Ascending aorta (tissue), 2 donors: ENCODE measurements around the gene ZNF765. TPM values are rescaled to one million over a fixed set of nuclear protein-coding genes. Genes with fewer than 3 reads are reported as not detected.
"Not testable (repeated sequence)": the region's sequence is repeated elsewhere in the genome, so short reads cannot be mapped to it uniquely, and the experiment has no call there.

Experiments
- DNase-seq, 2 donors: peaks; one replicate each; pipeline ENCODE4 v3.0.0-alpha.2; 2019; ENCODE audit warnings: low spot score in 2 of 2
- H3K27ac ChIP-seq, 2 donors: fragments of 200-600 bp; sonication (generic); one replicate each; pipeline ENCODE4 v1.5.1; 2016 to 2017; ENCODE audit warnings: mild to moderate bottlenecking in 1 of 2
- H3K27me3 ChIP-seq: fragments of 200-600 bp; sonication (generic); one replicate; pipeline ENCODE4 v1.5.1; 2017
- H3K36me3 ChIP-seq, 2 donors: fragments of 200-600 bp; sonication (generic); one replicate each; pipeline ENCODE4 v1.5.1; 2016
- H3K4me1 ChIP-seq, 2 donors: fragments of 200-600 bp; sonication (generic); one replicate each; pipeline ENCODE4 v1.5.1; 2016 to 2017; ENCODE audit warnings: mild to moderate bottlenecking in 1 of 2
- H3K4me3 ChIP-seq, 2 donors: fragments of 200-600 bp; sonication (generic); one replicate each; pipeline ENCODE4 v1.5.1; 2016 to 2017; ENCODE audit warnings: mild to moderate bottlenecking in 1 of 2
- H3K9me3 ChIP-seq, 2 donors: fragments of 200-600 bp; sonication (generic); one replicate each; pipeline ENCODE4 v1.5.1; 2016
- CTCF ChIP-seq, 3 experiments: fragments of 200-600 bp in 2 of 3; fragments of 450-650 bp in 1 of 3; sonication (generic) in 2 of 3; IDR thresholded peaks; one replicate each; pipeline ENCODE4 v1.5.1; 2016 to 2019; ENCODE audit warnings: antibody characterized with exemption in 3 of 3, mild to moderate bottlenecking in 1 of 3, moderate library complexity in 1 of 3
- intact Hi-C: fragments of 100-400 bp; cut with DNase I; formaldehyde crosslinking; loops from one replicate; pipeline ENCODE4 v1.15.1; 2023
- total RNA-seq: library from RNA; depleted of rRNA; stranded (reverse); fragments of >200 nt; gene quantifications from one replicate; pipeline ENCODE4 v1.1.0, GENCODE V29; 2016

The ZNF765 gene
- total RNA-seq, 1 donor from 2014 or later = 3.5 TPM

GRCh38 chr19:53461866-53462265 lies 66.9 kb downstream of the ZNF765 start:
- H3K4me3 ChIP-seq = no peak overlapping the region
- no peak overlapping the region for H3K27ac ChIP-seq
- H3K9me3 ChIP-seq = peaks cover 23 to 39% of the 10 kb centered on the region in 2 donors
- DNase-seq = no peak
- no peak for TF ChIP-seq CTCF (IDR thresholded peaks at IDR 0.05)
- H3K4me1 ChIP-seq = no peaks in the 10 kb centered on the region
- intact Hi-C loops = no loop called here
- H3K27me3 ChIP-seq = no peaks in the 10 kb centered on the region
- H3K36me3 ChIP-seq = no peaks in the 10 kb centered on the region

- no peak for TF ChIP-seq CTCF (IDR thresholded peaks at IDR 0.05)
- Histone ChIP-seq H3K27ac (no peak overlapping the region), H3K27me3 (no peaks in the 10 kb centered on the region), H3K36me3 (no peaks in the 10 kb centered on the region), H3K4me1 (peaks cover 0 to 2% of the 10 kb centered on the region in 2 donors), H3K9me3 (peaks cover 14 to 29% of the 10 kb centered on the region in 2 donors), H3K4me3 (no peak overlapping the region)
- intact Hi-C loops = no loop called here
- DNase-seq = no peak
These were observed 67.9 kb downstream of the ZNF765 start for GRCh38 chr19:53462861-53463260.

- Histone ChIP-seq H3K27me3 (no peaks in the 10 kb centered on the region), H3K9me3 (peaks cover 10 to 25% of the 10 kb centered on the region in 2 donors), H3K4me1 (peaks cover 0 to 4% of the 10 kb centered on the region in 2 donors), H3K4me3 (no peak overlapping the region), H3K36me3 (no peaks in the 10 kb centered on the region), H3K27ac (no peak overlapping the region)
- DNase-seq = peak in 1 of 2 donors; percentile 63
- no peak for TF ChIP-seq CTCF (IDR thresholded peaks at IDR 0.05)
- intact Hi-C loops = no loop called here
These were observed 68.3 kb downstream of the ZNF765 start for GRCh38 chr19:53463263-53463662.

GRCh38 chr19:53466726-53467484 lies 72.0 kb downstream of the ZNF765 start:
- peaks cover 0 to 11% of the 10 kb centered on the region in 2 donors for H3K4me1 ChIP-seq
- DNase-seq = peak in 1 of 2 donors; percentile 63
- H3K36me3 ChIP-seq = no peaks in the 10 kb centered on the region
- H3K4me3 ChIP-seq = peak overlapping the region; percentile 78 to 84
- H3K27ac ChIP-seq = no peak overlapping the region
- intact Hi-C loops = loop anchor here (1.0 to 5.0 kb wide), 6 partner anchors 34 to 270 kb away; partner anchors contain the start of genes ZNF525, ZNF765 and ZNF845
- no peaks in the 10 kb centered on the region for H3K27me3 ChIP-seq
- TF ChIP-seq CTCF (IDR thresholded peaks at IDR 0.05) = no peak
- no peaks in the 10 kb centered on the region for H3K9me3 ChIP-seq

GRCh38 chr19:53467485-53468262 lies 72.7 kb downstream of the ZNF765 start, which contains the start of gene ZNF813:
TSS of gene ZNF813 (plus strand) at chr19:53467733. CDS start at chr19:53483823, 16,090 bp downstream.
- Histone ChIP-seq H3K36me3 (no peaks in the 10 kb centered on the region), H3K4me3 (peak within 1 kb of the TSS; percentile 78 to 84), H3K27ac (peak within 1 kb of the TSS; percentile 50 to 56), H3K4me1 (peaks cover 0 to 11% of the 10 kb centered on the region in 2 donors), H3K9me3 (no peaks in the 10 kb centered on the region), H3K27me3 (no peaks in the 10 kb centered on the region)
- TF ChIP-seq CTCF (IDR thresholded peaks at IDR 0.05) = no peak
- peak; percentile 76 to 97 for DNase-seq
- intact Hi-C loops = loop anchor here (1.0 to 5.0 kb wide), 6 partner anchors 35 to 270 kb away; partner anchors contain the start of genes ZNF525, ZNF765 and ZNF845

GRCh38 chr19:53468628-53469027 lies 73.7 kb downstream of the ZNF765 start:
- H3K4me3 ChIP-seq = peak overlapping the region; percentile 78 to 84
- intact Hi-C loops = loop anchor here (5.0 kb wide), 2 partner anchors 136 to 271 kb away; partner anchors contain the start of gene ZNF845
- not testable (repeated sequence) for H3K36me3 ChIP-seq, H3K9me3 ChIP-seq, H3K27ac ChIP-seq, H3K27me3 ChIP-seq, DNase-seq
- H3K4me1 ChIP-seq = peaks cover 0 to 11% of the 10 kb centered on the region in 2 donors
